Adrenal gland (tissue), 5 donors: ENCODE data around the gene ZCCHC7.

Source experiments
- CTCF ChIP-seq, 6 experiments: fragments of 450-650 bp in 4 of 6; fragments of 200-600 bp in 2 of 6; sonication (generic) in 1 of 6; IDR thresholded peaks; 1 replicate in 5 of 6; 2 replicates in 1 of 6; pipeline versions ENCODE4 v1.5.1 to v1.8.0; 2016 to 2021; ENCODE audit warnings: antibody characterized with exemption in 6 of 6, mild to moderate bottlenecking in 2 of 6, moderate library complexity in 1 of 6
- POLR2A ChIP-seq, 2 donors: fragments of 450-650 bp; IDR thresholded peaks; one replicate each; pipeline ENCODE4 v1.6.1; 2017; ENCODE audit warnings: antibody characterized with exemption in 2 of 2, mild to moderate bottlenecking in 2 of 2, moderate library complexity in 1 of 2
- donor health status: DM: no; HTN: no; CAD: no.

- TF ChIP-seq CTCF (IDR thresholded peaks at IDR 0.05) = no peak
- TF ChIP-seq POLR2A (IDR thresholded peaks at IDR 0.05) = no peak
These were observed 170.6 kb downstream of the ZCCHC7 start for GRCh38 chr9:37290940-37291485.
